Stimulated activated CD8-positive, alpha-beta memory T cell treated with anti-CD3 and anti-CD28 coated beads, Interleukin-7, amount 100 ng/mL, for 24 hours (primary cell): ENCODE results near the gene CDC123.
"Not testable (repeated sequence)": the region's sequence is repeated elsewhere in the genome, so short reads cannot be mapped to it uniquely, and the experiment has no call there.

ENCODE experiments used
- DNase-seq: peaks from one replicate; pipeline ENCODE4 v3.0.0-alpha.2; 2020; ENCODE audit warnings: low read depth

CDC123 gene

DNA sequence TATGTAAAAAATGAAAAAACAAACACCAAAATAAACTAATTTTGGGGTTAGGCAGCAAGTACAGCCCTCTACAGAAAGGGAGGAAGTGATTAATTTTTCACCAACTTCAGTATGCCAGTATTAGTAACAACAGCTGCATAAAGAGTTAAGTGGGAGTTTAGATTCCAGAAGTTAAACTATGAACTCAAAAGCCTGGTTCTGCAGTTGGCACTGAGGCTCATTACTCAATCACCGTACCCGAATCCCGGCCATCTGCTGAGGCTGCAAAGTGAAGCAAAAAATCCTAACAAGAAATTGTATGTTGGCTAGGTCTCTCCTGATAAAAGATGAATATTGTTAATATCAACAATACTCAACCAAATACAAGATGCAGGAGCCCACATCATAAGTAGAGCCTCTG is 4.3 kb upstream of the CDC123 start:
- no peak for DNase-seq

DNA sequence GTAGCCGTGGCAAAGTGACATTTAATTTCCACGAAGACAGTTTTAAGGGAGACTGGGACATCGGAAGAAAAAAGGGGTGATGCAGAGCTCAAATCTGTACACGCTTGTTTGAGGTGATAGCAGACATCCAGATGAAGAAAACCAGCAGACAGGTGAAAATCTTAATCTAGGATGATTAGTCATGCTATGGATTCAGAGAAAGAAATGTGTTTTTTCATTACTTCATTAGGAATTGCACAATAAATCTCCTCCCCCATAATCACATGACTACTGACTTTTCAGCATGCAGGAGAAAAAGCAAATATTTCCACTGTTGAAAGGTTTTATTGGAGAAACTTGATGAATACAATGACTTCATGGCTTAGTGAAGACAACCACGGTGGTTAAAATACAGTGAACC is 2.8 kb upstream of the CDC123 start:
- no peak for DNase-seq

DNA sequence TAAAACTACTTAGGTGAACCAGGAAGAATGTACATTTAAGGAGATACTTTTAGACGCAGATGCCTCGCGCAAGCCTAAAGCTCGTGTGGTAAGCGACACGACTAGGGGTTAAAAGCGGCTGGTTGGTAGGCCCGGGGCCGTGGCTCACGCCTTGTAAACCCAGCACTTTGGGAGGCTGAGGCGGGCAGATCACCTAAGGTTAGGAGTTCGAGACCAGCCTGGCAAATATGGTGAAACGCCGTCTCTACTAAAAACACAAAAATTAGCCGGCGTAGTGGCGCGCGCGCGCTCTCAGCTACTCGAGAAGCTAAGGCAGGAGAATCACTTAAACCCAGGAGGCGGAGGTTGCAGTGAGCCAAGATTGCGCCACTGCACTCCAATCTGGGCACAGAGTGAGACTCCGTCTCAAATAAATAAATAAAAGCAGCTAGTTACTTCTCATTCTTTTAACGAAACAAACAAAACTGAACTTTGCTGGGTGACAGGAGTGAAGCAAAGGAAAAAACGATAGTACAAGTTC is 1.2 kb upstream of the CDC123 start:
- no peak for DNase-seq

GRCh38 chr10:12195281-12195602 is 746 bp upstream of the CDC123 start:
- DNase-seq = no peak

DNA sequence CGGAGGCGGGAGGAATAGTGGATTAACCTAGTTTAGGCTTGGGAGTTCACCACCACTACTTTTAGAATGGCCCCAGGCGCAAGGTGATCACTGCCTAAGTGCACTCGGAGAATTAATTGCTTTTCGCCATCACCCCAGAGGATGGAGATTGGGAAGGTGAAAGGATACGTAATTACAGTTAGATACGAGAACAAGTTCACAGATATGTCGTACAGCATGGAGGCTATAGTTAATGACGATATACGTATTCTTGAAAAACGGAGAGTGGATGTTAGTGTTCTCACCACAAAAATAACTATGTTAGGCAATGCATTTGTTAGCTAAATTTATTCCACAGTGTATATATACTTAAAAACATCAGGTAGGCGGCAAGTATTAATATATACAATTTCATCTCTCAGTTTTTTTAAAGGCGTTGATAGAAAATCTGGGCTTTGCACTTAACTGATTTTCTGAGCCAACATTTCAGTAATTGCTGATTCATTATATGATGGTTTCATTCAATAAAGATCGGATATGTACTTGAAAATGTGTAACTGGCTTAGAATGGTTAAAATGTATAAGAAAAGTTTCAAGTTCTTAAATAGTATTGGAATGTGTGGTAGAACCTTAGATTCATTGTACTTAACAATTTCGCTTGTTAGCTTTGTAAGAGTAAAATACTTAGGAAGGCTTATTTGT is 683 bp downstream of the CDC123 start:
- no peak for DNase-seq

GRCh38 chr10:12198156-12198555 is 2.2 kb downstream of the CDC123 start:
- DNase-seq = no peak

DNA sequence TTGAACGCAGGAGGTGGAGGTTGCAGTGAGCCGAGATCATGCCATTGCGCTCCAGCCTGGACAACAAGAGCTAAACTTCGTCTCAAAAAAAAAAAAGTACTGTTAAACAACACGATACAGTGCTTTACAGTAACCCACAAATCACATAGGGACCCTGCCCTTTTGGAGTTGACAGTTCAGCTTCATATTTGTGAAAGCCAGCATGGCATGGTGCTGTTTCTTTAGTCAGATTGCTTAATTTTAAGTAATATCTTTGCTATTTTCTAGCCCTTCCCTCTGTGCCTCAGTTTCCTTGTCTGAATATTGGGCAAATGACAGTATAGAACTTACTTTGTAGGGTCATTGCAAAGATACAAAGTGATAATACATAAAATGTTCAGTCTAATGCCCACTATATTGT is 4.9 kb downstream of the CDC123 start:
- no peak for DNase-seq

GRCh38 chr10:12201543-12201942 is 5.6 kb downstream of the CDC123 start:
- no peak for DNase-seq

GRCh38 chr10:12202226-12202625 is 6.2 kb downstream of the CDC123 start:
- DNase-seq = no peak

GRCh38 chr10:12205082-12205481 is 9.1 kb downstream of the CDC123 start:
- DNase-seq = no peak

GRCh38 chr10:12207114-12207513 is 11.1 kb downstream of the CDC123 start:
- no peak for DNase-seq

GRCh38 chr10:12208460-12208859 is 12.5 kb downstream of the CDC123 start:
- no peak for DNase-seq

DNA sequence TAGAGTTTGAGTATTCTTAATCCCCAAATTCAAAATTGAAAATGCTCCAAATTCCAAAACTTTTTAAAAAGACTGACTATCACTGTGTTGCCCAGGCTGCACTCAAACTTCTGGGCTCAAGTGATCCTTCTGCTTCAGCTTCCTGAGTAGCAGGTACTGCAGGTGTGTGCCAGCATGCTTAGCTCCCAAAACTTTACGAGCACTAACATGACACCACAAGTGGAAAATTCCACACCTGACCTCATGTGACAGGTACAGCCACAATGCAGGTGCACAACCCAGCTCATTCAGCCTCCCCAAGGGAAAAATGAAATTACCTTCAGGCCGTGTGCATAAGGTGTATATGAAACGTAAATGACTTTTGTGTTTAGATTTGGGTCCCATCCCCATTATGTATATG is 16.5 kb downstream of the CDC123 start:
- no peak for DNase-seq

GRCh38 chr10:12213621-12214020 is 17.6 kb downstream of the CDC123 start:
- no peak for DNase-seq

DNA sequence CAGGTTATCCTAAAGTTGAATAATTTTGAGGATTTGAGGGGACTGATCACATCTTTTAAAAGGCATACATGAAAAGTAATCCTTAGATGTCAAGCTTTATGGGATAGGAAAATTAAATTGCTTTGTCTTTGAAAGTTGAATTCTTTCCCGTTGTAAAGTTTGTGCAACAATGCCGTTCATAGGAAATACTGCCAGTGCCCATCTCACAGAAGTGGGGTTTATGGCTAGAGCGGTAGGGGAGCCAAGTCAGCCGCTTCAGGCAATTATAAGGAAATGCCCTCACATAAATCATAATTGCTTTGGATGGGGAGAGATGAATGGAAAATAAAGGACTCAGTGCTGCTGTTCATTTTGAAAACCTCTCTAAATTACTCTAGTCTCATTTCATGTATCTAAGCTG is 18.1 kb downstream of the CDC123 start:
- no peak for DNase-seq

- DNase-seq = no peak
Observed at GRCh38 chr10:12214763-12215218, 18.8 kb downstream of the CDC123 start.

DNA sequence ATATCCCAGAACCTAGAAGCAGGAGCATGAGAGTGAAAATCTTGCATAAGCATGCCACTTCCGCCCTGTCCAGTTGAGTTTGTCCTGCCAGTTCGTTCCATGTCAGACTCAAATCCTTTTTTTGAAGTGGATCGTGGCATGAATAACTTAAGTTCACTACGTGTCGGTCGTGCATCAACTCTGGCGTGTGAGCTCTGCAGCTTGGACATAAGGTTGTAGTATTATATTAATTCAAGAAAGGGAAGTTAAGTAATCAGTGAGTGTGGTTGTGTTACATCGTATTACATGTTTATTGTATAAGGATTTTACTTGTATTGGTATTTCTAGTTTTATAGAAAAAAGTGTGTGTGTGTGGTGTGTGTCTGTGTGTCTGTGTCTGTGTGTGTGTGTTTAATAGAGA is 23.0 kb downstream of the CDC123 start:
- DNase-seq = no peak

- no peak for DNase-seq
Observed at GRCh38 chr10:12221323-12222298, 25.6 kb downstream of the CDC123 start.

GRCh38 chr10:12225444-12225843 is 29.5 kb downstream of the CDC123 start:
- DNase-seq = no peak

- not testable (repeated sequence) for DNase-seq
Observed at GRCh38 chr10:12226438-12226837, 30.4 kb downstream of the CDC123 start.

GRCh38 chr10:12228851-12229250 is 32.9 kb downstream of the CDC123 start:
- DNase-seq = no peak

- DNase-seq = not testable (repeated sequence)
Observed at GRCh38 chr10:12234687-12235086, 38.7 kb downstream of the CDC123 start.

- DNase-seq = no peak
Observed at GRCh38 chr10:12235116-12235694, 39.2 kb downstream of the CDC123 start.
